Thymus (tissue), 14 donors: ENCODE data around the gene USP24. TPM values are rescaled to one million over a fixed set of nuclear protein-coding genes. Genes with fewer than 3 reads are reported as not detected.

Source experiments
- DNase-seq, 9 donors: peaks; one replicate each; pipeline ENCODE4 v3.0.0-alpha.2; 2013; ENCODE audit warnings: low spot score in 9 of 9, low read depth in 6 of 9, missing footprints in 1 of 9
- H3K27ac ChIP-seq, 2 donors: one replicate each; pipeline ENCODE4 v1.5.1; 2013; ENCODE audit warnings: control low read depth in 1 of 2, low read depth in 1 of 2, low read length in 1 of 2, mild to moderate bottlenecking in 1 of 2, moderate library complexity in 1 of 2
- H3K27me3 ChIP-seq, 2 donors: one replicate each; pipeline ENCODE4 v1.5.1; 2013; ENCODE audit warnings: low read length in 1 of 2; ENCODE audit not compliant: control insufficient read depth in 2 of 2, insufficient read depth in 1 of 2
- H3K36me3 ChIP-seq, 2 donors: one replicate each; pipeline ENCODE4 v1.5.1; 2013; ENCODE audit warnings: low read length in 1 of 2, mild to moderate bottlenecking in 1 of 2, moderate library complexity in 1 of 2; ENCODE audit not compliant: control insufficient read depth in 2 of 2, insufficient read depth in 2 of 2
- H3K4me1 ChIP-seq, 2 donors: one replicate each; pipeline ENCODE4 v1.5.1; 2013; ENCODE audit warnings: low read length in 2 of 2; ENCODE audit not compliant: control insufficient read depth in 2 of 2, insufficient read depth in 2 of 2
- H3K4me3 ChIP-seq, 2 donors: one replicate each; pipeline ENCODE4 v1.5.1; 2013; ENCODE audit warnings: low read length in 2 of 2, control low read depth in 1 of 2, mild to moderate bottlenecking in 1 of 2
- H3K9me3 ChIP-seq, 2 donors: one replicate each; pipeline ENCODE4 v1.5.1; 2013; ENCODE audit warnings: low read length in 1 of 2, mild to moderate bottlenecking in 1 of 2; ENCODE audit not compliant: control insufficient read depth in 2 of 2, insufficient read depth in 1 of 2
- WGBS: extraction: QIAGEN DNeasy Blood & Tissue Kit; methylation state at CpG from one replicate; pipeline ENCODE4 v1.1.7; 2013; 5-methylcytosine and 5-hydroxymethylcytosine counted together
- long read RNA-seq, 10 donors: transcript quantifications; one replicate each; lab custom pipeline, GENCODE V29; 2026
- polyA plus RNA-seq: library from polyadenylated mRNA; stranded (reverse); fragments of 200-250 nt; gene quantifications from one replicate; pipeline ENCODE4 v1.2.3, GENCODE V29; 2013
- total RNA-seq: library from RNA; stranded (reverse); fragments of 120-200 nt; gene quantifications from one replicate; pipeline ENCODE4 v1.2.4, GENCODE V29; 2013
- donor health status: healthy.

The USP24 gene
- total RNA-seq, result 34.4 TPM
- 17.7 TPM for polyA plus RNA-seq
- long read RNA-seq, donor 1, result 0 reads
- long read RNA-seq, donor 2, partial matches to known transcripts, result 26 of 26 reads
- long read RNA-seq, donor 2, other reads (novel, unspliced or antisense), result 0 of 26 reads
- long read RNA-seq, donor 3, full-length matches to known transcripts, result 1 of 1 reads
- long read RNA-seq, donor 3, partial matches to known transcripts, result 0 of 1 reads
- long read RNA-seq, donor 3, other reads (novel, unspliced or antisense), result 0 of 1 reads
- long read RNA-seq, donor 4, result 0 reads
- long read RNA-seq, donor 5, result 0 reads
- long read RNA-seq, donor 6, result 0 reads
- long read RNA-seq, donor 7, result 0 reads
- long read RNA-seq, donor 8, result 0 reads
- long read RNA-seq, donor 9, result 0 reads
- long read RNA-seq, donor 10, result 0 reads

- Histone ChIP-seq H3K4me3 (peak within 1 kb of the TSS; percentile 89 to 98), H3K9me3 (no peaks in the 10 kb centered on the region), H3K36me3 (peaks cover 0 to 4% of the 10 kb centered on the region in 2 donors), H3K27ac (peak within 1 kb of the TSS; percentile 97 to 98), H3K4me1 (peaks cover 28 to 48% of the 10 kb centered on the region in 2 donors), H3K27me3 (no peaks in the 10 kb centered on the region)
- DNase-seq, result peak in 8 of 9 donors; percentile 55 to 91 (median 74)
- WGBS, result under 1% methylated on average over 96 of the region's 96 CpGs
These were observed at the start of gene USP24 for GRCh38 chr1:55215194-55216021. Gene USP24 (minus strand): TSS chr1:55215364. CDS start chr1:55215113, 251 bp downstream.

DNA sequence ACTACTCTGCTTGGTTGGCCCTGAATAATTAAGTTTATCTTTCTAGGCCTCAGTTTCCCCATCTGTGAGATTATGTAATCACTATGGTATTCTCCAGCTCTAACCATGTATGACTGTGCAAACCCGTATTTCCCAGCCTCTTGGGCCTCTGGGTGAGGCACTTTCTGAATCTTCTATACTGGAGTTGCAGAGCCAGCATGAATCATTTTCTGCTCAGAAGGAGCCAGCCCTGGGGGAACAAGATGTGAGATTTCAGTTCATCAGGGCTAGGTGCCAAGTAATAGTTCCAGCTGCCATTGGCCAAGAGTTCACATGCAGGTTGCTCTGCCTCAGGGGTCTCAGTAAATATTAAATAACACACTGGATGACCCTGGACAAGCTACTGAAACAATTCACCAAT is 47.7 kb upstream of the USP24 start:
- no peak for DNase-seq
- WGBS, result 97% methylated on average over 1 of the region's 1 CpG
- Histone ChIP-seq H3K4me3 (no peak overlapping the region), H3K9me3 (no peaks in the 10 kb centered on the region), H3K4me1 (peaks cover 14 to 22% of the 10 kb centered on the region in 2 donors), H3K27me3 (peaks cover 0 to 2% of the 10 kb centered on the region in 2 donors), H3K27ac (no peak overlapping the region), H3K36me3 (no peaks in the 10 kb centered on the region)

GRCh38 chr1:55259911-55260609 is 44.9 kb upstream of the USP24 start:
- WGBS, result 43% methylated on average over 7 of the region's 7 CpGs
- Histone ChIP-seq H3K27ac (peak overlapping the region in 1 of 2 donors; percentile 4), H3K36me3 (no peaks in the 10 kb centered on the region), H3K9me3 (no peaks in the 10 kb centered on the region), H3K4me1 (peaks cover 17 to 24% of the 10 kb centered on the region in 2 donors), H3K27me3 (peaks cover 0 to 2% of the 10 kb centered on the region in 2 donors), H3K4me3 (no peak overlapping the region)
- DNase-seq, result peak in 2 of 9 donors; percentile 21 to 51

DNA sequence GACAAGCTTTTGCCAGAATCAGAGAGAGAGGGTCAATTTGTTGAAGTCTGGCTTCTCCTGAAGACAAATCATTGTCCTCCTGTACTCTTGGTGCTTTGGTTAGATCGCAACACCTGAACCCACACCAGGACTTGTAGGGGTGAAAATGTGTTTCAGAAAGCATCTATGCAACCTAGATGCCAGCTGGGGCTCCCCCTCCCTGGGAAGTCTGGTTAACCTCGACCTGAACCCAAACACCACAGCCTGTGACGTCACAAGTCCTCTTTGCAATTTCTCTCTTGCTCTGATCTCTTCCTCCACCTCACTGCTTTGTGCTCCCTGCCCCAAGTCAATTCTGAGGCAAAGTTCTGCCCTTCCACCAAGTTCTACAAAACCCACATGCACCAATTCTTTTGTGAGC is 42.8 kb upstream of the USP24 start:
- Histone ChIP-seq H3K4me3 (no peak overlapping the region), H3K36me3 (no peaks in the 10 kb centered on the region), H3K27ac (peak overlapping the region; percentile 36 to 70), H3K27me3 (peaks cover 0 to 2% of the 10 kb centered on the region in 2 donors), H3K4me1 (peaks cover 17 to 26% of the 10 kb centered on the region in 2 donors), H3K9me3 (no peaks in the 10 kb centered on the region)
- peak; percentile 44 to 91 (median 76) for DNase-seq
- WGBS, result 12% methylated on average over 3 of the region's 3 CpGs

DNA sequence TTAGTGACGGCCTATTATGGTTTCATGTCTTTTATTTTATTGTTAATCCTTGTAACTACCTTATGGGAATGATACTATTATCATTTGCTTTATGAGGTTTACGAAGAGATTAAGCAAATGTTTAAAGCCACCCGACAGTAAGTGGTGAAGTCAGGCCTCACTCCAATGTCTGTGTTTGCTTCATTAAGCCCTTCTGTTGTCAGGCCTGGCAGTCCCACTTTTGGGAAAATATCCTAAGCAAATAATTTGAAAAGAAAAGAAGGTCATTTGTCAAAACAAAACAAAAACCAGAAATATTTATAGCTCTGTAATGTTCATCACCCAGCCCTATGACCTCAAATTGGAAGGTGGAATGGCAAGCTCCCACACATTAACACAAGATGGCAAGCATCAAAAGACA is 40.7 kb upstream of the USP24 start:
- peaks cover 17 to 25% of the 10 kb centered on the region in 2 donors for H3K4me1 ChIP-seq
- H3K9me3 ChIP-seq, result no peaks in the 10 kb centered on the region
- H3K36me3 ChIP-seq, result no peaks in the 10 kb centered on the region
- no peak overlapping the region for H3K27ac ChIP-seq
- H3K4me3 ChIP-seq, result no peak overlapping the region
- DNase-seq, result no peak
- no peaks in the 10 kb centered on the region for H3K27me3 ChIP-seq
- WGBS, result 98% methylated on average over 3 of the region's 3 CpGs

DNA sequence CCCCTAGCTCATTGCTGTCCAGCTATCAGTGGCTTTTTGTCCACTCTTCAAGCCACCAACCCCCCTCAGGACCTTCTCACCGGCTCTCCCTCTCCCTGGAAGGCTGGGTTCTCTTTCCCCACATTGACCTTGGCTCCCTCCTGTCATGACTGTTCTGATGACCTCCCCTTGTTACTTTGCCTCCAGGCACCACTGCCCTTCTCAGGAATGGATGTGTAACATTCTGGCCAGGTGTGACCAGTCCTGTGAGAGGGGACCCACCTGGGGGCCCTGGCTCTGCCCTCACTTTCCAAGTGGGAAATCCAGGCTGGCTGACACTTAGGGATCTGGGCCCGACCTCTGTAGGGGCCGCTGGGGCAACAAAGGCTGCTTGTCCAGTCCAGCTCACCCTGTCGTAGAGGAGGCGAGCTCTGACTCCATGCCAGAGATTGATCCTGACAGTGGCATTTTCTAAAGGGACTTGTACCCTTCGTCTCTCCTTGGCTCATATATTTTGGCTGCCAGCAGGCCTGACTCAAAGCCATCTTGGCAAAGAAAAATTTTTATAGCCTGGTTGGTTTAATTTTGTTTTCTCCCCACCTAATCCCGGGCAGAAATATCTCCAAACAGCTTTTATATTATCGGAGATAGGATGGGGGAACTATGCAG is 37.9 kb upstream of the USP24 start:
- no peak for DNase-seq
- peaks cover 5 to 7% of the 10 kb centered on the region in 2 donors for H3K4me1 ChIP-seq
- H3K27me3 ChIP-seq, result no peaks in the 10 kb centered on the region
- 81% methylated on average over 8 of the region's 8 CpGs for WGBS
- H3K9me3 ChIP-seq, result no peaks in the 10 kb centered on the region
- no peak overlapping the region for H3K4me3 ChIP-seq
- H3K36me3 ChIP-seq, result no peaks in the 10 kb centered on the region
- H3K27ac ChIP-seq, result no peak overlapping the region

DNA sequence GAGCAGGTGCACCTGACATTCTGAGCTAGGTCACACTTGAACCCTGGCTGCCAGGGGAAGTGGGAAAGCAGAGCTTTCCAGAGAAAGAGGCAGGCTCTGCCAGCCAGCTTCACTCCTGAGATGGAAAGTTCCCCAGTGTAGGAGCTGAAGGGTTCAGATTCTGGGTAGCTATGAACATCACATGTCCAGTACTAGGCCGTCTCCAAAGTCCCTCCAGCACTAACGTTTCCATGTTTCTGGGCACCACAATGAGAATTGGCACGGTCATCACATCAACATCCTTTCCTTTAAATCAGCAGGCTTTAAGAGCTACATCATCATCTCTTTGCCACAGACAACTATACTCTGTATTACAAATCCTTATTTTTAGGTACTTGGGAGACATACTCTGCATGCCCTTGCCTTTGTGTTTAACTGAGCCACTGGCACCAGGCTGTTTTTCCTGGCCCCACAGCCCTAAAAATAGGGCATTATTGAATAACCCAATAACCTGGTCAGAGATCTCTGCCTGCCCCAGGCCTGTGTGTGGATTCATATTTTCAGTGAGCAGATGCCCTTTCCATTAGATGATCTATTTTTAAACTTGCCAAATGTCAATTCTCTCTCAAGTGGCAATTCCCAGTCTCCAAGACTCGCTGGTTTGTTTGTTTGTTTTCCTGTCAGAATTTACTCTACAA is 35.4 kb upstream of the USP24 start:
- peaks cover 0 to 2% of the 10 kb centered on the region in 2 donors for H3K4me1 ChIP-seq
- no peak for DNase-seq
- H3K36me3 ChIP-seq, result no peaks in the 10 kb centered on the region
- H3K27me3 ChIP-seq, result no peaks in the 10 kb centered on the region
- H3K4me3 ChIP-seq, result no peak overlapping the region
- no peak overlapping the region for H3K27ac ChIP-seq
- H3K9me3 ChIP-seq, result no peaks in the 10 kb centered on the region
- WGBS, result 96% methylated on average over 4 of the region's 4 CpGs

- Histone ChIP-seq H3K4me1 (peaks cover 0 to 2% of the 10 kb centered on the region in 2 donors), H3K4me3 (no peak overlapping the region), H3K9me3 (no peaks in the 10 kb centered on the region), H3K36me3 (no peaks in the 10 kb centered on the region), H3K27ac (no peak overlapping the region), H3K27me3 (no peaks in the 10 kb centered on the region)
- WGBS, result 83% methylated on average over 7 of the region's 7 CpGs
- no peak for DNase-seq
These were observed 34.7 kb upstream of the USP24 start for GRCh38 chr1:55249646-55250398.
